Vagina (tissue), 2 donors: ENCODE measurements around the gene PFKFB4. TPM values are rescaled to one million over a fixed set of nuclear protein-coding genes. Genes with fewer than 3 reads are reported as not detected.
"Not testable (repeated sequence)": the region's sequence is repeated elsewhere in the genome, so short reads cannot be mapped to it uniquely, and the experiment has no call there.

ENCODE experiments used
- DNase-seq, 2 donors: peaks; one replicate each; pipeline ENCODE4 v3.0.0-alpha.2; 2017; ENCODE audit errors: extremely low spot score in 2 of 2
- H3K27ac ChIP-seq: fragments of 200-600 bp; sonication (generic); one replicate; pipeline ENCODE4 v1.5.1; 2019
- H3K27me3 ChIP-seq: fragments of 200-600 bp; sonication (generic); one replicate; pipeline ENCODE4 v1.5.1; 2019
- H3K36me3 ChIP-seq, 2 donors: fragments of 200-600 bp; sonication (generic); one replicate each; pipeline ENCODE4 v1.5.1; 2017 to 2019
- H3K4me1 ChIP-seq: fragments of 200-600 bp; sonication (generic); one replicate; pipeline ENCODE4 v1.5.1; 2019
- H3K4me3 ChIP-seq, 2 donors: fragments of 200-600 bp; sonication (generic); 1 replicate in 1 of 2; 2 replicates in 1 of 2; pipeline ENCODE4 v1.5.1; 2016 to 2019
- H3K9me3 ChIP-seq: fragments of 200-600 bp; sonication (generic); one replicate; pipeline ENCODE4 v1.5.1; 2019
- POLR2A ChIP-seq, 2 donors: fragments of 450-650 bp; IDR thresholded peaks; one replicate each; pipeline ENCODE4 v1.6.1; 2017; ENCODE audit warnings: antibody characterized with exemption in 2 of 2, mild to moderate bottlenecking in 2 of 2, moderate library complexity in 2 of 2
- POLR2AphosphoS5 ChIP-seq, 2 donors: sonication (generic); formaldehyde crosslinking; IDR thresholded peaks; one replicate each; pipeline ENCODE4 v1.9.0; 2017; ENCODE audit warnings: antibody characterized with exemption in 2 of 2, mild to moderate bottlenecking in 2 of 2, low read depth in 1 of 2; ENCODE audit not compliant: insufficient read depth in 1 of 2
- intact Hi-C: fragments of 100-400 bp; cut with DNase I; formaldehyde crosslinking; loops from one replicate; pipeline ENCODE4 v1.15.1; 2023
- total RNA-seq: library from RNA; depleted of rRNA; stranded (reverse); fragments of >200 nt; gene quantifications from one replicate; pipeline ENCODE4 v1.2.3, GENCODE V29; 2016
- TF ChIP-seq, protein P1 (sequence below), 3 experiments: fragments of 450-650 bp in 2 of 3; fragments of 200-600 bp in 1 of 3; sonication (generic) in 1 of 3; IDR thresholded peaks; one replicate each; pipeline ENCODE4 v1.5.1; 2017 to 2019; ENCODE audit warnings: antibody characterized with exemption in 3 of 3, mild to moderate bottlenecking in 2 of 3, moderate library complexity in 2 of 3

PFKFB4 gene
- total RNA-seq, 1 donor from 2014 or later: 7.4 TPM

- Histone ChIP-seq H3K9me3 (no peaks in the 10 kb centered on the region), H3K4me3 (no peak overlapping the region), H3K36me3 (no peaks in the 10 kb centered on the region), H3K27ac (no peak overlapping the region), H3K27me3 (no peaks in the 10 kb centered on the region), H3K4me1 (no peaks in the 10 kb centered on the region)
- DNase-seq: no peak
- intact Hi-C loops: no loop called here
- TF ChIP-seq POLR2AphosphoS5 (IDR thresholded peaks at IDR 0.05; ENCODE audit: insufficient read depth in 1 of 2, low read depth in 1 of 2) (no peak), POLR2A (IDR thresholded peaks at IDR 0.05) (no peak)
- TF ChIP-seq, protein P1, sequence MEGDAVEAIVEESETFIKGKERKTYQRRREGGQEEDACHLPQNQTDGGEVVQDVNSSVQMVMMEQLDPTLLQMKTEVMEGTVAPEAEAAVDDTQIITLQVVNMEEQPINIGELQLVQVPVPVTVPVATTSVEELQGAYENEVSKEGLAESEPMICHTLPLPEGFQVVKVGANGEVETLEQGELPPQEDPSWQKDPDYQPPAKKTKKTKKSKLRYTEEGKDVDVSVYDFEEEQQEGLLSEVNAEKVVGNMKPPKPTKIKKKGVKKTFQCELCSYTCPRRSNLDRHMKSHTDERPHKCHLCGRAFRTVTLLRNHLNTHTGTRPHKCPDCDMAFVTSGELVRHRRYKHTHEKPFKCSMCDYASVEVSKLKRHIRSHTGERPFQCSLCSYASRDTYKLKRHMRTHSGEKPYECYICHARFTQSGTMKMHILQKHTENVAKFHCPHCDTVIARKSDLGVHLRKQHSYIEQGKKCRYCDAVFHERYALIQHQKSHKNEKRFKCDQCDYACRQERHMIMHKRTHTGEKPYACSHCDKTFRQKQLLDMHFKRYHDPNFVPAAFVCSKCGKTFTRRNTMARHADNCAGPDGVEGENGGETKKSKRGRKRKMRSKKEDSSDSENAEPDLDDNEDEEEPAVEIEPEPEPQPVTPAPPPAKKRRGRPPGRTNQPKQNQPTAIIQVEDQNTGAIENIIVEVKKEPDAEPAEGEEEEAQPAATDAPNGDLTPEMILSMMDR (IDR thresholded peaks at IDR 0.05): no peak
These were observed 23.6 kb downstream of the PFKFB4 start for GRCh38 chr3:48532977-48533337.

DNA sequence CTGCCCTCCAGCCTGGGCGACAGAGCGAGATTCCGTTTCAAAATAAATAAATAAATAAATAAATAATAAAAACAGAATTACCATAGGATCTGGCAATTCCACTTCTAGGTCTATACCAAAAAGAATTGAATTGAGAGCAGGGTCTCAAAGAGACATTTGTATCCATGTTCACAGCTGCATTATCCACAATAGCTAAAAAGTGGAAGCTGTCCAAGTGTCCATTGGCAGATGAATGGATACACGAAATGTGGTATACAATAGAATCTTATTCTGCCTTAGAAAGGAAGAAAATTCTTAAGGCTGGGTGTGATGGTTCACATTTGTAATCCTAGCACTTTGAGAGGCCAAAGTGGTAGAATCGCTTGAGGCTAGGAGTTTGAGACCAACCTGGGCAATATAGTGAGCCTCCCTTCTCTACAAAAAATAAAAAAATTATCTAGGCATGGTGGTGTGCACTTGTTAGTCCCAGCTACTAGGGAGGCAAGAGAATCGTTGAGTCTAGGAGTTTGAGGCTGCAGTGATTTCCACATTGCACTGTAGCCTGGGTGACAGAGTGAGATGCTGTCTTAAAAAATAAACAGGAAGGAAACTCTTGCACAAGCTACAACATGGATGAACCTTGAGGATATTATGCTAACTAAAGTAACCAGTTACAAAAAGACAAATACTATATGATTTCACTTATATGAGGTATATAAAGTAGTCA, 24.2 kb downstream of the PFKFB4 start:
- H3K36me3 ChIP-seq: no peaks in the 10 kb centered on the region
- H3K27ac ChIP-seq: no peak overlapping the region
- no peaks in the 10 kb centered on the region for H3K27me3 ChIP-seq
- TF ChIP-seq POLR2A (IDR thresholded peaks at IDR 0.05): no peak
- TF ChIP-seq, protein P1 (IDR thresholded peaks at IDR 0.05): no peak
- no peak for TF ChIP-seq POLR2AphosphoS5 (IDR thresholded peaks at IDR 0.05; ENCODE audit: insufficient read depth in 1 of 2, low read depth in 1 of 2)
- H3K4me1 ChIP-seq: no peaks in the 10 kb centered on the region
- intact Hi-C loops: no loop called here
- H3K9me3 ChIP-seq: no peaks in the 10 kb centered on the region
- no peak overlapping the region for H3K4me3 ChIP-seq
- DNase-seq: no peak

DNA sequence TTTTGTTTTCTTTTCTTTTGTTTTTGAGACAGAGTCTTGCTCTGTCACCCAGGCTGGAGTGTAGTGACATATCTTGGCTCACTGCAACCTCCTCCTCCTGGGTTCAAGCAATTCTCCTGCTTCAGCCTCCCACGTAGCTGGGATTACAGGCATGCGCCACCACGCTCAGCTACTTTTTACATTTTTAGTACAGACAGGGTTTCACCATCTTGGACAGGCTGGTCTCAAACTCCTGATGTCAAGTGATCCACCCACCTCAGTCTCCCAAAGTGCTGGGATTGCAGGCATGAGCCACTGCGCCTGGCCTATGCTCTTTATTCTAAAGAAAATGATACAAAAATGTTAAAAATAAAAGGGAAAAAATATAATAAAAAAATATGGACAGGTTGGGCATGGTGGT, 25.9 kb downstream of the PFKFB4 start:
- H3K27me3 ChIP-seq, H3K4me1 ChIP-seq, H3K27ac ChIP-seq, H3K9me3 ChIP-seq, H3K4me3 ChIP-seq, intact Hi-C loops, H3K36me3 ChIP-seq, DNase-seq: not testable (repeated sequence)

GRCh38 chr3:48528754-48529153, 27.8 kb downstream of the PFKFB4 start:
- intact Hi-C loops: no loop called here

GRCh38 chr3:48528048-48528447, 28.6 kb downstream of the PFKFB4 start:
- TF ChIP-seq POLR2A (IDR thresholded peaks at IDR 0.05) (no peak), POLR2AphosphoS5 (IDR thresholded peaks at IDR 0.05; ENCODE audit: insufficient read depth in 1 of 2, low read depth in 1 of 2) (no peak)
- TF ChIP-seq, protein P1 (IDR thresholded peaks at IDR 0.05): no peak
- Histone ChIP-seq H3K4me1 (no peaks in the 10 kb centered on the region), H3K27me3 (no peaks in the 10 kb centered on the region), H3K36me3 (no peaks in the 10 kb centered on the region), H3K27ac (no peak overlapping the region), H3K4me3 (no peak overlapping the region), H3K9me3 (no peaks in the 10 kb centered on the region)
- DNase-seq: no peak
- intact Hi-C loops: no loop called here

More at GRCh38 chr3:48528754-48529153, 27.8 kb downstream of the PFKFB4 start:
- TF ChIP-seq, protein P1 (IDR thresholded peaks at IDR 0.05): no peak
- TF ChIP-seq POLR2A (IDR thresholded peaks at IDR 0.05) (no peak), POLR2AphosphoS5 (IDR thresholded peaks at IDR 0.05; ENCODE audit: insufficient read depth in 1 of 2, low read depth in 1 of 2) (no peak)
- DNase-seq: no peak
- Histone ChIP-seq H3K36me3 (no peaks in the 10 kb centered on the region), H3K27ac (no peak overlapping the region), H3K4me1 (no peaks in the 10 kb centered on the region), H3K4me3 (no peak overlapping the region), H3K9me3 (no peaks in the 10 kb centered on the region), H3K27me3 (no peaks in the 10 kb centered on the region)
